SK-N-SH (cell line): Measurements from ENCODE around the gene RDX. TPM values are rescaled to one million over a fixed set of nuclear protein-coding genes. Genes with fewer than 3 reads are reported as not detected.

Source experiments
- CTCF ChIA-PET: fragments of 300-600, 350-600 bp; formaldehyde crosslinking; extraction: SDS; loops from one replicate; lab custom pipeline; 2021; lab: Yijun Ruan, JAX
- POLR2A ChIA-PET: fragments of 350-600 bp; sonication (Branson Sonifier 250); formaldehyde crosslinking; extraction: SDS; loops from one replicate; lab custom pipeline; 2020; ENCODE audit warnings: antibody characterized with exemption, inconsistent platforms; lab: Yijun Ruan, JAX
- DNase-seq: peaks from one replicate; pipeline ENCODE4 v3.0.0; 2012
- H2AFZ ChIP-seq: fragments of 200-600 bp; sonication (generic); 2 replicates; pipeline ENCODE4 v1.8.1; 2016; ENCODE audit warnings: antibody characterized with exemption, mild to moderate bottlenecking, low read depth
- H3F3A ChIP-seq: fragments of 200-600 bp; sonication (generic); replicated peaks from 2 replicates; pipeline ENCODE3; 2016; ENCODE audit warnings: antibody characterized with exemption, mild to moderate bottlenecking; ENCODE audit not compliant: insufficient read depth
- H3K27ac ChIP-seq, 2 experiments: fragments of 200-500 bp in 1 of 2; fragments of 200-600 bp in 1 of 2; sonication (Bioruptor generic) in 1 of 2; sonication (generic), shearing (Covaris generic) in 1 of 2; 2 replicates each; pipeline versions ENCODE4 v1.5.1 to v1.6.1; 2014 to 2016; ENCODE audit warnings: low read depth in 2 of 2, inconsistent platforms in 1 of 2, low read length in 1 of 2, mild to moderate bottlenecking in 1 of 2, mixed read lengths in 1 of 2
- H3K27me3 ChIP-seq: fragments of 200-600 bp; sonication (generic), shearing (Covaris generic); 2 replicates; pipeline ENCODE4 v1.6.1; 2016; ENCODE audit warnings: mixed run types; ENCODE audit not compliant: insufficient read depth
- H3K36me3 ChIP-seq, 2 experiments: fragments of 200-500 bp in 1 of 2; fragments of 200-600 bp in 1 of 2; sonication (Bioruptor generic) in 1 of 2; sonication (generic) in 1 of 2; replicated peaks in 1 of 2; 2 replicates each; pipeline versions ENCODE3 to v1.5.1; 2014 to 2016; ENCODE audit warnings: low read length in 1 of 2, mild to moderate bottlenecking in 1 of 2; ENCODE audit not compliant: insufficient read depth in 2 of 2, control insufficient read depth in 1 of 2
- H3K4me1 ChIP-seq, 2 experiments: fragments of 200-500 bp in 1 of 2; fragments of 200-600 bp in 1 of 2; sonication (Bioruptor generic) in 1 of 2; sonication (generic), shearing (Covaris generic) in 1 of 2; 2 replicates each; pipeline versions ENCODE4 v1.5.1 to v1.6.1; 2014 to 2016; ENCODE audit warnings: low read depth in 1 of 2, low read length in 1 of 2, mixed run types in 1 of 2; ENCODE audit not compliant: insufficient read depth in 2 of 2, control insufficient read depth in 1 of 2
- H3K4me2 ChIP-seq: fragments of 200-600 bp; sonication (generic), shearing (Covaris generic); 2 replicates; pipeline ENCODE4 v1.6.1; 2017; ENCODE audit warnings: mixed run types
- H3K4me3 ChIP-seq, 2 experiments: fragments of 200-500 bp in 1 of 2; fragments of 200-600 bp in 1 of 2; sonication (Bioruptor generic) in 1 of 2; sonication (generic), shearing (Covaris generic) in 1 of 2; 2 replicates each; pipeline versions ENCODE4 v1.5.1 to v1.8.1; 2014 to 2016; ENCODE audit warnings: low read depth in 2 of 2, inconsistent platforms in 1 of 2, low read length in 1 of 2, mild to moderate bottlenecking in 1 of 2, mixed read lengths in 1 of 2, moderate library complexity in 1 of 2
- H3K79me2 ChIP-seq: fragments of 200-600 bp; sonication (generic); 2 replicates; pipeline ENCODE4 v1.8.1; 2017; ENCODE audit warnings: mild to moderate bottlenecking; ENCODE audit not compliant: insufficient read depth
- H3K9ac ChIP-seq: fragments of 200-600 bp; sonication (generic); 2 replicates; pipeline ENCODE4 v1.6.1; 2017; ENCODE audit warnings: mixed run types
- H3K9me2 ChIP-seq: fragments of 200-600 bp; sonication (generic); 2 replicates; pipeline ENCODE4 v1.6.1; 2017; ENCODE audit warnings: mixed run types
- H3K9me3 ChIP-seq: fragments of 200-600 bp; sonication (generic); 2 replicates; pipeline ENCODE4 v1.6.1; 2017; ENCODE audit warnings: mixed run types, mild to moderate bottlenecking, moderate library complexity
- H4K20me1 ChIP-seq: fragments of 200-600 bp; sonication (generic); 2 replicates; pipeline ENCODE4 v1.6.1; 2017; ENCODE audit warnings: mild to moderate bottlenecking, mixed run types; ENCODE audit not compliant: insufficient read depth
- CTCF ChIP-seq: fragments of 200-600 bp; sonication (generic); IDR thresholded peaks from 2 replicates; pipeline ENCODE4 v1.6.1; 2017; ENCODE audit warnings: antibody characterized with exemption, mild to moderate bottlenecking, moderate library complexity
- ELF1 ChIP-seq: IDR thresholded peaks from 2 replicates; pipeline ENCODE4 v1.4.0; 2012
- EP300 ChIP-seq, 2 experiments: IDR thresholded peaks; 2 replicates each; pipeline versions ENCODE4 v1.4.0 to v1.6.1; 2012; ENCODE audit warnings: borderline replicate concordance in 1 of 2, low read depth in 1 of 2, low read length in 1 of 2
- EZH2phosphoT487 ChIP-seq: fragments of 200-600 bp; sonication (generic); IDR thresholded peaks from 2 replicates; pipeline ENCODE4 v1.6.1; 2017; ENCODE audit warnings: low read depth, mixed run types, mild to moderate bottlenecking, antibody characterized with exemption, moderate library complexity, borderline replicate concordance
- JUND ChIP-seq: IDR thresholded peaks from 2 replicates; pipeline ENCODE4 v1.4.0; 2012
- RAD21 ChIP-seq: IDR thresholded peaks from 2 replicates; pipeline ENCODE4 v1.6.1; 2012; ENCODE audit warnings: mild to moderate bottlenecking, low read length
- RCOR1 ChIP-seq: fragments of 150-350 bp; IDR thresholded peaks from 2 replicates; pipeline ENCODE4 v1.6.1; 2017; ENCODE audit warnings: antibody characterized with exemption, low read length
- REST ChIP-seq: IDR thresholded peaks from 2 replicates; pipeline ENCODE4 v1.6.1; 2012; ENCODE audit warnings: mild to moderate bottlenecking, low read depth, low read length, moderate library complexity
- TAF1 ChIP-seq: IDR thresholded peaks from 2 replicates; pipeline ENCODE4 v1.6.1; 2012; ENCODE audit warnings: low read depth, mild to moderate bottlenecking, low read length, moderate library complexity, borderline replicate concordance
- TCF12 ChIP-seq: IDR thresholded peaks from 2 replicates; pipeline ENCODE4 v1.4.0; 2012
- USF1 ChIP-seq: IDR thresholded peaks from 2 replicates; pipeline ENCODE4 v1.4.0; 2012; ENCODE audit warnings: low read depth, borderline replicate concordance
- YY1 ChIP-seq: IDR thresholded peaks from 2 replicates; pipeline ENCODE4 v1.4.0; 2012; ENCODE audit warnings: low read depth, mild to moderate bottlenecking
- WGBS: methylation state at CpG from one replicate; pipeline ENCODE4 v1.1.6; 2017; ENCODE audit warnings: low lambda C conversion rate; 5-methylcytosine and 5-hydroxymethylcytosine counted together
- polyA plus RNA-seq, 3 experiments: library from polyadenylated mRNA; depleted of rRNA; stranded (reverse); fragments of >200 nt; gene quantifications; 2 replicates each; pipeline ENCODE4 v1.2.3, GENCODE V29; 2012
- TF ChIP-seq, protein P1 (sequence below): IDR thresholded peaks from 2 replicates; pipeline ENCODE4 v1.4.0; 2012; ENCODE audit warnings: low read depth
- TF ChIP-seq, protein P2 (sequence below): fragments of 150-350 bp; IDR thresholded peaks from 2 replicates; pipeline ENCODE4 v1.6.1; 2017; ENCODE audit warnings: antibody characterized with exemption, low read length, low read depth, borderline replicate concordance

The RDX gene
- polyA plus RNA-seq, 1 of the 3 experiments (the other 2 are of a cell fraction) = 29.4 TPM

GRCh38 chr11:110318638-110319404 lies 22.4 kb upstream of the RDX start:
- H3K9me2 ChIP-seq = no peaks in the 10 kb centered on the region
- H3F3A ChIP-seq = no peaks in the 10 kb centered on the region
- DNase-seq = no peak
- peaks cover 15 to 20% of the 10 kb centered on the region in 2 experiments; a peak in 3 of 4 replicates for H3K4me1 ChIP-seq
- H3K27me3 ChIP-seq = no peaks in the 10 kb centered on the region
- no peak overlapping the region for H3K4me3 ChIP-seq
- H3K27ac ChIP-seq = no peak overlapping the region
- no peaks in the 10 kb centered on the region for H3K9me3 ChIP-seq
- no peak for TF ChIP-seq TAF1
- TF ChIP-seq TCF12 = no peak
- TF ChIP-seq USF1 = no peak
- no peak for TF ChIP-seq JUND
- no peak for TF ChIP-seq YY1
- TF ChIP-seq RAD21 = no peak
- no peak for TF ChIP-seq EP300 (IDR thresholded peaks at IDR 0.05; ENCODE audit: borderline replicate concordance in 1 of 2, low read depth in 1 of 2, low read length in 1 of 2)
- TF ChIP-seq REST = no peak
- TF ChIP-seq RCOR1 = no peak
- TF ChIP-seq, protein P1, sequence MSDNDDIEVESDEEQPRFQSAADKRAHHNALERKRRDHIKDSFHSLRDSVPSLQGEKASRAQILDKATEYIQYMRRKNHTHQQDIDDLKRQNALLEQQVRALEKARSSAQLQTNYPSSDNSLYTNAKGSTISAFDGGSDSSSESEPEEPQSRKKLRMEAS = no peak
- TF ChIP-seq, protein P2, sequence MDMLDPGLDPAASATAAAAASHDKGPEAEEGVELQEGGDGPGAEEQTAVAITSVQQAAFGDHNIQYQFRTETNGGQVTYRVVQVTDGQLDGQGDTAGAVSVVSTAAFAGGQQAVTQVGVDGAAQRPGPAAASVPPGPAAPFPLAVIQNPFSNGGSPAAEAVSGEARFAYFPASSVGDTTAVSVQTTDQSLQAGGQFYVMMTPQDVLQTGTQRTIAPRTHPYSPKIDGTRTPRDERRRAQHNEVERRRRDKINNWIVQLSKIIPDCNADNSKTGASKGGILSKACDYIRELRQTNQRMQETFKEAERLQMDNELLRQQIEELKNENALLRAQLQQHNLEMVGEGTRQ = no peak
- TF ChIP-seq EZH2phosphoT487 = no peak
- TF ChIP-seq CTCF = no peak
- no peak for TF ChIP-seq ELF1
- TF ChIP-seq, all 33 proteins: peak for 0
- 100% methylated on average over 1 of the region's 1 CpG for WGBS
- Histone ChIP-seq H2AFZ (peak overlapping the region; percentile 11; the same call in 1 of the 2 replicates), H3K4me2 (no peak overlapping the region), H4K20me1 (no peaks in the 10 kb centered on the region), H3K79me2 (no peaks in the 10 kb centered on the region), H3K36me3 (no peaks in the 10 kb centered on the region), H3K9ac (no peak overlapping the region)
- ChIA-PET CTCF (interaction anchor here (0.9 kb wide), 1 partner anchor 25 kb away, joined by 3 read pairs; no protein-coding TSS in a partner anchor), POLR2A (no interaction called here)
